Right lobe of liver (tissue), 6 donors: ENCODE results near the gene ROM1. TPM values are rescaled to one million over a fixed set of nuclear protein-coding genes. Genes with fewer than 3 reads are reported as not detected.

Experiments
- ATAC-seq, 4 donors: fragments of 200-7000 bp; cut with Tn5 transposase; one replicate each; pipeline ENCODE4 v1.9.1; 2020; ENCODE audit warnings: mild to moderate bottlenecking in 4 of 4, moderate library complexity in 4 of 4
- DNase-seq, 3 donors: peaks; one replicate each; pipeline ENCODE4 v3.0.0-alpha.2; 2020
- H3K27ac ChIP-seq, 3 donors: fragments of 200-600 bp; one replicate each; pipeline ENCODE4 v1.8.0; 2022
- H3K27me3 ChIP-seq, 2 donors: fragments of 200-600 bp; one replicate each; pipeline ENCODE4 v1.8.0; 2022
- H3K36me3 ChIP-seq, 4 donors: fragments of 200-600 bp; sonication (generic) in 1 of 4; one replicate each; pipeline versions ENCODE4 v1.5.1 to v1.8.0; 2017 to 2022; ENCODE audit warnings: control low read depth in 1 of 4
- H3K4me1 ChIP-seq, 4 donors: fragments of 200-600 bp; sonication (generic) in 1 of 4; one replicate each; pipeline versions ENCODE4 v1.5.1 to v1.8.0; 2017 to 2022; ENCODE audit warnings: control low read depth in 1 of 4
- H3K4me3 ChIP-seq, 3 donors: fragments of 200-600 bp; one replicate each; pipeline ENCODE4 v1.8.0; 2022
- H3K9me3 ChIP-seq, 4 donors: fragments of 200-600 bp; sonication (generic) in 1 of 4; one replicate each; pipeline versions ENCODE4 v1.5.1 to v1.8.0; 2017 to 2022; ENCODE audit warnings: control low read depth in 1 of 4
- CTCF ChIP-seq, 4 donors: fragments of 200-600 bp in 3 of 4; fragments of 450-650 bp in 1 of 4; IDR thresholded peaks; one replicate each; pipeline versions ENCODE4 v1.5.1 to v1.8.0; 2016 to 2022; ENCODE audit warnings: antibody characterized with exemption in 4 of 4, mild to moderate bottlenecking in 2 of 4
- POLR2A ChIP-seq: fragments of 450-650 bp; IDR thresholded peaks from one replicate; pipeline ENCODE4 v1.6.1; 2017; ENCODE audit warnings: antibody characterized with exemption, mild to moderate bottlenecking
- WGBS: methylation state at CpG from one replicate; pipeline ENCODE4 v1.1.6; 2018; ENCODE audit warnings: low coverage, low lambda C conversion rate; ENCODE audit not compliant: insufficient coverage; ENCODE audit errors: missing lambda C conversion rate; 5-methylcytosine and 5-hydroxymethylcytosine counted together
- intact Hi-C, 2 donors: fragments of 100-400 bp; cut with DNase I; formaldehyde crosslinking; loops; one replicate each; pipeline versions ENCODE4 v1.11.2 to v1.14.1; 2022
- total RNA-seq, 6 experiments: library from RNA; depleted of rRNA in 2 of 6; stranded (reverse); fragments of >200 nt in 2 of 6; fragmentation: NEBNext Ultra II Directional in 3 of 6; extraction: Animal tissue kit (Norgen Biotek cat#: 25700) in 3 of 6; gene quantifications; one replicate each; pipeline versions ENCODE4 v1.1.0 to v1.2.4, GENCODE V29; 2016 to 2023
- donor health status: DM: no; HTN: yes; CAD: no.
- donor health status: DM: no; HTN: no; CAD: no.
- donor health status: DM: no; HTN: no; CAD: no.
- donor health status: DM: no; HTN: yes; CAD: no.
- donor health status: DM: no; HTN: yes; CAD: no.

ROM1 gene
- total RNA-seq, 6 experiments from 2014 or later, result 1.1 to 2.9 (median 1.2) TPM

DNA sequence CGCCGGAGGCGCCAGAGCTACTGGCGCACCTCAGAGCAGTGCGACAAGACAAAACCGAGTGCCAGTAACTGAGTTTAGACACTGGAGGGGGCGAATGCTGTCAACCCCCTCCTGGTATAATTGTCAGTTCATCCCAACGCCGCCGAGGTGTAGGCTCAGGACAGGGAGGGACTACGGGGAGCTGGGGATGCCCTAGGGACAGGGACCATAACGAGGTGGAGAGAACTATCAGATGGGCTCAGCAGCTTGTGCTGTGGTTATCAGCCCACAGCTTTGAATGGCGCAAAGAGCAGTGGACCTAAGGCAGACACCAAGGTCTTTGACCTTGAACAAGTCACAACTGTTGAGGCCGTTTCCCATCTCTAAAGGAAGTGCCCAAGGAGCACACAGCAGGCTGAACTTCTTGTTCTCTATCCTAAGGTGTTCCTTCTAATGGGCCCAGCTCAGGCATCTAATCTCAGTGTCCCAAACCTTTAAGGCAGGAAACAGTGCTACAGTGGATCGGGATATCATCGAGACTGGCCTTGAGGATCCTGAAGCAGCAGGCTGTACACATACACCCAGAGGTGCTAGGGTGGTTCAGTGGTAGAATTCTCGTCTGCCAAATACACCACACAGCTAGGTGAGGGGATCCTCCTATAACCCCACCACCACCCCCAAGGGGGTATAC, 20.8 kb upstream of the ROM1 start:
- DNase-seq (peak in 1 of 3 donors; percentile 31), ATAC-seq (peak; percentile 1 to 3 (median 2))
- Histone ChIP-seq H3K36me3 (peaks cover 0 to 43% (median 22%) of the 10 kb centered on the region in 4 donors), H3K27ac (peak overlapping the region; percentile 82 to 94 (median 92)), H3K9me3 (no peaks in the 10 kb centered on the region), H3K4me3 (peak overlapping the region; percentile 51 to 78 (median 70)), H3K27me3 (no peaks in the 10 kb centered on the region), H3K4me1 (peaks cover 0 to 51% (median 22%) of the 10 kb centered on the region in 4 donors)
- TF ChIP-seq CTCF (IDR thresholded peaks at IDR 0.05), result no peak
- TF ChIP-seq POLR2A, result no peak
- WGBS, result 3% methylated on average over 10 of the region's 17 CpGs
- intact Hi-C loops, result no loop called here

- no peak for ATAC-seq
- 59% methylated on average over 7 of the region's 8 CpGs for WGBS
- Histone ChIP-seq H3K4me3 (no peak overlapping the region), H3K36me3 (peaks cover 0 to 50% (median 27%) of the 10 kb centered on the region in 4 donors), H3K9me3 (no peaks in the 10 kb centered on the region), H3K27me3 (no peaks in the 10 kb centered on the region), H3K4me1 (peaks cover 0 to 43% (median 20%) of the 10 kb centered on the region in 4 donors), H3K27ac (peak overlapping the region; percentile 82 to 94 (median 92))
- intact Hi-C loops, result no loop called here
- peak in 1 of 3 donors; percentile 27 for DNase-seq
- TF ChIP-seq CTCF (IDR thresholded peaks at IDR 0.05), result no peak
- TF ChIP-seq POLR2A, result no peak
Measured at GRCh38 chr11:62592989-62593421, 20.1 kb upstream of the ROM1 start.

DNA sequence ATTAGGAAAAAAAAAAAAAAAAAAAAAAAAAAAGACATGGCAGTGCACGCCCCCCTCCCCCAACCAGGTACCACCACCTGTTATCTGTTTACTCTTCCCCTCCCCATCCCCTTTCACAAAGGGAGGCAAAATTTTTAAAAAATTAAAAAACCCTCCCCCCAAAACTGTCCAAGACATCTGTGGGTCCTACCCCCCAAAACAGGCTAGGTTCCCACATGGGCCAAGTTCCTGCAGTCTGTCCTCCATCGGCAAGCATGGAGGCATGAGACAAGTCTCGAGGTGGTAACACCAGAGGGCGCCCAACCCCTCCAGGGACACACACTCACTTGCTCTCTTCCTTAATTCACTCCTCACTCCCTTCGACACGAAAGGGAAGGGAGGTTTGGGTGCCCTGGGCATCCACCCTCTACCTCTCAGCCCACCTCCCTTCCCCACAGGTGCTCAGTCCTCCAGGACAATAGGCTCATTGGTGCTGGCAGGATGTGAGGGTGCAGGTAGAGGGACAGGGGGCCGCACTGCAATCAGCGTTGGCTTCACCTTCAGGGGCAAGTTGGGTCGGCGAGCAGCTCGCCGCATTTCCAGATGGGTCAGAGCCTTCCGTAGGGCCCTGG, 19.5 kb upstream of the ROM1 start:
- Histone ChIP-seq H3K9me3 (no peaks in the 10 kb centered on the region), H3K4me1 (peaks cover 0 to 38% (median 18%) of the 10 kb centered on the region in 4 donors), H3K27me3 (no peaks in the 10 kb centered on the region), H3K36me3 (peaks cover 0 to 53% (median 31%) of the 10 kb centered on the region in 4 donors), H3K27ac (no peak overlapping the region), H3K4me3 (no peak overlapping the region)
- DNase-seq, result peak; percentile 77 to 82 (median 80)
- peak; percentile 27 to 47 (median 34) for ATAC-seq
- WGBS, result 30% methylated on average over 6 of the region's 13 CpGs
- intact Hi-C loops, result no loop called here
- TF ChIP-seq POLR2A (no peak), CTCF (IDR thresholded peaks at IDR 0.05) (peak; percentile 41 to 65 (median 62))

- no peak overlapping the region for H3K27ac ChIP-seq
- peaks cover 0 to 32% (median 15%) of the 10 kb centered on the region in 4 donors for H3K4me1 ChIP-seq
- H3K4me3 ChIP-seq, result no peak overlapping the region
- H3K9me3 ChIP-seq, result no peaks in the 10 kb centered on the region
- H3K27me3 ChIP-seq, result no peaks in the 10 kb centered on the region
- DNase-seq (peak in 1 of 3 donors; percentile 42), ATAC-seq (no peak)
- intact Hi-C loops, result no loop called here
- 71% methylated on average over 4 of the region's 8 CpGs for WGBS
- H3K36me3 ChIP-seq, result peaks cover 0 to 52% (median 32%) of the 10 kb centered on the region in 4 donors
- TF ChIP-seq CTCF (IDR thresholded peaks at IDR 0.05) (no peak), POLR2A (no peak)
Measured at GRCh38 chr11:62595124-62595523, 17.9 kb upstream of the ROM1 start.
